ENCODE measurements around the gene PNPLA2.

- no peak for TF ChIP-seq POLR2A (IDR thresholded peaks at IDR 0.05)
- TF ChIP-seq, protein P1, sequence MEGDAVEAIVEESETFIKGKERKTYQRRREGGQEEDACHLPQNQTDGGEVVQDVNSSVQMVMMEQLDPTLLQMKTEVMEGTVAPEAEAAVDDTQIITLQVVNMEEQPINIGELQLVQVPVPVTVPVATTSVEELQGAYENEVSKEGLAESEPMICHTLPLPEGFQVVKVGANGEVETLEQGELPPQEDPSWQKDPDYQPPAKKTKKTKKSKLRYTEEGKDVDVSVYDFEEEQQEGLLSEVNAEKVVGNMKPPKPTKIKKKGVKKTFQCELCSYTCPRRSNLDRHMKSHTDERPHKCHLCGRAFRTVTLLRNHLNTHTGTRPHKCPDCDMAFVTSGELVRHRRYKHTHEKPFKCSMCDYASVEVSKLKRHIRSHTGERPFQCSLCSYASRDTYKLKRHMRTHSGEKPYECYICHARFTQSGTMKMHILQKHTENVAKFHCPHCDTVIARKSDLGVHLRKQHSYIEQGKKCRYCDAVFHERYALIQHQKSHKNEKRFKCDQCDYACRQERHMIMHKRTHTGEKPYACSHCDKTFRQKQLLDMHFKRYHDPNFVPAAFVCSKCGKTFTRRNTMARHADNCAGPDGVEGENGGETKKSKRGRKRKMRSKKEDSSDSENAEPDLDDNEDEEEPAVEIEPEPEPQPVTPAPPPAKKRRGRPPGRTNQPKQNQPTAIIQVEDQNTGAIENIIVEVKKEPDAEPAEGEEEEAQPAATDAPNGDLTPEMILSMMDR (IDR thresholded peaks at IDR 0.05) = no peak
- TF ChIP-seq POLR2AphosphoS5 (IDR thresholded peaks at IDR 0.05) = peak; percentile 16
Observed at GRCh38 chr11:795634-796564, 22.8 kb upstream of the PNPLA2 start.
